ENCODE measurements around the gene RALGPS1. TPM values are rescaled to one million over a fixed set of nuclear protein-coding genes. Genes with fewer than 3 reads are reported as not detected.

Gene RALGPS1
- total RNA-seq, 1 experiment from 2014 or later, result 28.5 TPM

- ChIA-PET CTCF (no interaction called here), POLR2A (no interaction called here)
- Mint-ChIP-seq H3K4me1 (no peaks in the 10 kb centered on the region), H3K36me3 (no peaks in the 10 kb centered on the region), H3K27ac (no peak overlapping the region), H3K4me3 (no peak overlapping the region), H3K27me3 (ENCODE audit: low read depth) (no peaks in the 10 kb centered on the region), H3K9me3 (no peaks in the 10 kb centered on the region)
- no peak for TF ChIP-seq NR3C1 (CRISPR knock-in tag; conservative IDR thresholded peaks at IDR 0.05; ENCODE audit: low read depth)
- no peak for TF ChIP-seq HMGA2 (CRISPR knock-in tag; IDR thresholded peaks at IDR 0.05)
- no peak for TF ChIP-seq RORB (CRISPR knock-in tag; IDR thresholded peaks at IDR 0.05)
- TF ChIP-seq ATF2 (CRISPR knock-in tag; IDR thresholded peaks at IDR 0.05; ENCODE audit: borderline replicate concordance, low read depth), result no peak
- TF ChIP-seq, protein P1, sequence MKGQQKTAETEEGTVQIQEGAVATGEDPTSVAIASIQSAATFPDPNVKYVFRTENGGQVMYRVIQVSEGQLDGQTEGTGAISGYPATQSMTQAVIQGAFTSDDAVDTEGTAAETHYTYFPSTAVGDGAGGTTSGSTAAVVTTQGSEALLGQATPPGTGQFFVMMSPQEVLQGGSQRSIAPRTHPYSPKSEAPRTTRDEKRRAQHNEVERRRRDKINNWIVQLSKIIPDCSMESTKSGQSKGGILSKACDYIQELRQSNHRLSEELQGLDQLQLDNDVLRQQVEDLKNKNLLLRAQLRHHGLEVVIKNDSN (CRISPR knock-in tag; IDR thresholded peaks at IDR 0.05), result no peak
- no peak for TF ChIP-seq SMAD3 (CRISPR knock-in tag; IDR thresholded peaks at IDR 0.05; ENCODE audit: borderline replicate concordance)
- TF ChIP-seq, protein P2, sequence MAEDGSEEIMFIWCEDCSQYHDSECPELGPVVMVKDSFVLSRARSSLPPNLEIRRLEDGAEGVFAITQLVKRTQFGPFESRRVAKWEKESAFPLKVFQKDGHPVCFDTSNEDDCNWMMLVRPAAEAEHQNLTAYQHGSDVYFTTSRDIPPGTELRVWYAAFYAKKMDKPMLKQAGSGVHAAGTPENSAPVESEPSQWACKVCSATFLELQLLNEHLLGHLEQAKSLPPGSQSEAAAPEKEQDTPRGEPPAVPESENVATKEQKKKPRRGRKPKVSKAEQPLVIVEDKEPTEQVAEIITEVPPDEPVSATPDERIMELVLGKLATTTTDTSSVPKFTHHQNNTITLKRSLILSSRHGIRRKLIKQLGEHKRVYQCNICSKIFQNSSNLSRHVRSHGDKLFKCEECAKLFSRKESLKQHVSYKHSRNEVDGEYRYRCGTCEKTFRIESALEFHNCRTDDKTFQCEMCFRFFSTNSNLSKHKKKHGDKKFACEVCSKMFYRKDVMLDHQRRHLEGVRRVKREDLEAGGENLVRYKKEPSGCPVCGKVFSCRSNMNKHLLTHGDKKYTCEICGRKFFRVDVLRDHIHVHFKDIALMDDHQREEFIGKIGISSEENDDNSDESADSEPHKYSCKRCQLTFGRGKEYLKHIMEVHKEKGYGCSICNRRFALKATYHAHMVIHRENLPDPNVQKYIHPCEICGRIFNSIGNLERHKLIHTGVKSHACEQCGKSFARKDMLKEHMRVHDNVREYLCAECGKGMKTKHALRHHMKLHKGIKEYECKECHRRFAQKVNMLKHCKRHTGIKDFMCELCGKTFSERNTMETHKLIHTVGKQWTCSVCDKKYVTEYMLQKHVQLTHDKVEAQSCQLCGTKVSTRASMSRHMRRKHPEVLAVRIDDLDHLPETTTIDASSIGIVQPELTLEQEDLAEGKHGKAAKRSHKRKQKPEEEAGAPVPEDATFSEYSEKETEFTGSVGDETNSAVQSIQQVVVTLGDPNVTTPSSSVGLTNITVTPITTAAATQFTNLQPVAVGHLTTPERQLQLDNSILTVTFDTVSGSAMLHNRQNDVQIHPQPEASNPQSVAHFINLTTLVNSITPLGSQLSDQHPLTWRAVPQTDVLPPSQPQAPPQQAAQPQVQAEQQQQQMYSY (CRISPR knock-in tag; IDR thresholded peaks at IDR 0.05), result no peak
- no peak for TF ChIP-seq ATF1 (CRISPR knock-in tag; IDR thresholded peaks at IDR 0.05)
- no peak for TF ChIP-seq ETV6 (CRISPR knock-in tag; IDR thresholded peaks at IDR 0.05)
- TF ChIP-seq USF2 (CRISPR knock-in tag; IDR thresholded peaks at IDR 0.05), result no peak
- no peak for TF ChIP-seq JUN (CRISPR knock-in tag; IDR thresholded peaks at IDR 0.05)
- TF ChIP-seq TP53 (CRISPR knock-in tag; IDR thresholded peaks at IDR 0.05), result no peak
- TF ChIP-seq TEAD4 (CRISPR knock-in tag; IDR thresholded peaks at IDR 0.05), result no peak
- no peak for TF ChIP-seq CREM (CRISPR knock-in tag; IDR thresholded peaks at IDR 0.05)
- TF ChIP-seq FOXK1 (CRISPR knock-in tag; IDR thresholded peaks at IDR 0.05), result no peak
- no peak for TF ChIP-seq RELA (CRISPR knock-in tag; IDR thresholded peaks at IDR 0.05; ENCODE audit: borderline replicate concordance)
- TF ChIP-seq ZNF512 (CRISPR knock-in tag; IDR thresholded peaks at IDR 0.05; ENCODE audit: borderline replicate concordance), result no peak
- TF ChIP-seq, protein P3, sequence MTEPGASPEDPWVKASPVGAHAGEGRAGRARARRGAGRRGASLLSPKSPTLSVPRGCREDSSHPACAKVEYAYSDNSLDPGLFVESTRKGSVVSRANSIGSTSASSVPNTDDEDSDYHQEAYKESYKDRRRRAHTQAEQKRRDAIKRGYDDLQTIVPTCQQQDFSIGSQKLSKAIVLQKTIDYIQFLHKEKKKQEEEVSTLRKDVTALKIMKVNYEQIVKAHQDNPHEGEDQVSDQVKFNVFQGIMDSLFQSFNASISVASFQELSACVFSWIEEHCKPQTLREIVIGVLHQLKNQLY (CRISPR knock-in tag; IDR thresholded peaks at IDR 0.05), result no peak
- no peak for TF ChIP-seq ZNF671 (CRISPR knock-in tag; IDR thresholded peaks at IDR 0.05)
- no peak for TF ChIP-seq IRF2 (CRISPR knock-in tag; IDR thresholded peaks at IDR 0.05; ENCODE audit: borderline replicate concordance, low read depth)
- no peak for ATAC-seq
- DNase-seq (ENCODE audit: low spot score), result no peak
Observed at GRCh38 chr9:127033061-127033460, 118.5 kb downstream of the RALGPS1 start.
